NCI-H748 (cell line): Measurements from ENCODE around the gene PITX3.
"Not testable (repeated sequence)": the region's sequence is repeated elsewhere in the genome, so short reads cannot be mapped to it uniquely, and the experiment has no call there.

Experiments used
- DNase-seq: peaks from one replicate; lab custom pipeline; 2025; ENCODE audit not compliant: unreplicated experiment; lab: John Stamatoyannopoulos, UW

Gene PITX3

GRCh38 chr10:102229810-102230263 lies 11.5 kb downstream of the PITX3 start:
- peak; percentile 82 for DNase-seq

- DNase-seq: no peak
These were observed 14.3 kb downstream of the PITX3 start for GRCh38 chr10:102227050-102227449.

GRCh38 chr10:102226542-102226870 lies 14.8 kb downstream of the PITX3 start:
- no peak for DNase-seq

- DNase-seq: peak; percentile 92
These were observed 15.4 kb downstream of the PITX3 start, which contains the start of gene ELOVL3 for GRCh38 chr10:102225646-102226541. ELOVL3 (plus strand) TSS chr10:102226299; CDS start chr10:102226549, 250 bp downstream.

- no peak for DNase-seq
These were observed 18.5 kb downstream of the PITX3 start for GRCh38 chr10:102222797-102223196.

GRCh38 chr10:102220612-102221011 lies 20.7 kb downstream of the PITX3 start:
- peak; percentile 53 for DNase-seq

GRCh38 chr10:102219370-102219769 lies 21.9 kb downstream of the PITX3 start:
- DNase-seq: no peak

GRCh38 chr10:102213599-102213998 lies 27.7 kb downstream of the PITX3 start:
- not testable (repeated sequence) for DNase-seq

- DNase-seq: no peak
These were observed 29.6 kb downstream of the PITX3 start for GRCh38 chr10:102211615-102212299.

- DNase-seq: no peak
These were observed 32.8 kb downstream of the PITX3 start for GRCh38 chr10:102208311-102209035.

GRCh38 chr10:102202386-102202785 lies 38.9 kb downstream of the PITX3 start:
- no peak for DNase-seq

- DNase-seq: no peak
These were observed 40.3 kb downstream of the PITX3 start for GRCh38 chr10:102200751-102201640.

- DNase-seq: no peak
These were observed 43.3 kb downstream of the PITX3 start for GRCh38 chr10:102198027-102198426.

- no peak for DNase-seq
These were observed 44.4 kb downstream of the PITX3 start for GRCh38 chr10:102196893-102197292.

GRCh38 chr10:102195296-102195870 lies 45.9 kb downstream of the PITX3 start:
- no peak for DNase-seq

GRCh38 chr10:102191956-102192355 lies 49.4 kb downstream of the PITX3 start:
- DNase-seq: no peak

- DNase-seq: not testable (repeated sequence)
These were observed 52.1 kb downstream of the PITX3 start for GRCh38 chr10:102188941-102189898.

- no peak for DNase-seq
These were observed 52.9 kb downstream of the PITX3 start for GRCh38 chr10:102188298-102188940.
